ENCODE measurements around the gene PGLYRP3. TPM values are rescaled to one million over a fixed set of nuclear protein-coding genes. Genes with fewer than 3 reads are reported as not detected.
"Not testable (repeated sequence)": the region's sequence is repeated elsewhere in the genome, so short reads cannot be mapped to it uniquely, and the experiment has no call there.

PGLYRP3 gene
- total RNA-seq, 1 experiment from 2014 or later = not detected

GRCh38 chr1:153348511-153349362, 36.0 kb upstream of the PGLYRP3 start, which contains the start of gene PGLYRP4:
PGLYRP4 (minus strand) TSS chr1:153348841; CDS start chr1:153347932, 909 bp downstream.
- DNase-seq (ENCODE audit: low spot score) = no peak

DNA sequence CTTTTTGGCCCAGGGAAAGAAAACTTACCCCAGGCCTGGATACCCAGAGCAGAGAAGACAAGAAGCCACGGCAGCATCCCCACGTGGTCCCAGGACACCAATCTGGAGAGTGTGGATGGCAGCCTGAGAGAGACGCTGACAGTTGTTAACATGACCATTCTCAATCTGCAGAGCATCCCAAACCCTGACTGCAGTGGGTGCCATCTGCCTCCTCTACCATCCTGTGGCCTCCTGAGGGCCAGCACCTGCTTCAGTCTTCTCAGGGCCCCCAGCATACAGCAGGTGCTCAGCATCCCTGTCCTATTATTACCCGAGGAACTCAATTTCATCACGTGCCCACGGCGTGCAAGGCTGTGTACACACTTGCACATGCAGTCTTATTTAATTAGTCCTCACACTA, 35.1 kb upstream of the PGLYRP3 start:
- no peak for DNase-seq (ENCODE audit: low spot score)

- DNase-seq (ENCODE audit: low spot score) = not testable (repeated sequence)
Measured at GRCh38 chr1:153347049-153347448, 34.3 kb upstream of the PGLYRP3 start.

GRCh38 chr1:153346077-153346723, 33.4 kb upstream of the PGLYRP3 start:
- DNase-seq (ENCODE audit: low spot score) = no peak

DNA sequence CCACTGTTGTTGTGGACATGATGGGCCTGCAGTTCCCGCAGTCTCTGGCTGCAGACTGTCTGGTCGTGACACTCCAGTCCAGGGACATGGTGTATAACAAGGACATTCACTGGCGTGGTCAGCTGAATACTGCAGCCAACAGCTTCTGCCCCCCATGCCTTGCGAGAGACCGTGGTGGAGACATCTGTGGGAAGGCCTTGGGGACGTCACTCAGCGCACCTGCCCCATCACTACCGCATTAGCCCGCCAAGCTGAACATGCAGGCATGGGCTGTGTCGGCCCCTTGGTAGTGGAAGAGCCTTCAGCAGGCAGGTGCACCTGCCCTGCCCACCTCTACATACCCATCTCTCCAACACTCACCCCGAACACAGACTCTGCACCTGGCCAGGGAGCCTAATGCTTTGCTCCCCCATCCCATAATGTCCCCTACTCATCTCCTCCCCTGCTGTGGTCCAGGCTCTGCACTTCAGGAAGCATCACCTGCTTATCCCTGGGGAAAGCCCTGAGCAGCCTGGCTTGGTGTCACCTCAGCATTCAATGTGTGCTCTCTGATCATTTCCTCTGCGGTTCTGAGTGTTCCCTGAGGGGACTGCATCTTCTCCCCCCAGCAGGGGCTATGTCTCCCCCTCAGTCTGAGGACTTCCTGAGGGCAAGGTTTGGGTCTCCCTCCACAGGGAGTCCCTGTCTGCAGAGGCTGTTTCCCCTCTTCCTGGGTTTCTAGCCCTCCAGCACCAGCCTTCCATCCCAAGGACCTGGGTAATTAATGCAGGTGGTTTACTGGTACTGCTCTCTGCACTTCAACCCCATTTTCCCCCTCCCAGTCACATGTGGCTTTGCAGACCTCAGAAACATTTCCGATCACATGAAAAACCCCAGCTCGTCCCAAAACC, 32.7 kb upstream of the PGLYRP3 start:
- no peak for DNase-seq (ENCODE audit: low spot score)

DNA sequence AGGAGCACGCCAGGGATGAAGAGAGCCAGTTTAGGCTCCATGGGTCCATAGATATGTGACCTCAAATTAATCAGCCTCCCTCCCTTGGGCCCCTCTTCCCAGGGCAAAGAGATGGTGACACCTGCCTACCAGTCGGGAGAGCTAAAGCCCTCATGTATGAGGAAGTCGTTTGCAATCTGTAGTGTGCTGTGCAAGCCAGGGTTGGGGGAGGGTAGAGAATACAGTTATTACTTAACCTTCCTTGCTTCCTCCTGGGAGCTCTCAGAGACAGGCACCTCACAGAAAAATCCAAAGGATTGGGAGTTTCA, 31.9 kb upstream of the PGLYRP3 start:
- no peak for DNase-seq (ENCODE audit: low spot score)

DNA sequence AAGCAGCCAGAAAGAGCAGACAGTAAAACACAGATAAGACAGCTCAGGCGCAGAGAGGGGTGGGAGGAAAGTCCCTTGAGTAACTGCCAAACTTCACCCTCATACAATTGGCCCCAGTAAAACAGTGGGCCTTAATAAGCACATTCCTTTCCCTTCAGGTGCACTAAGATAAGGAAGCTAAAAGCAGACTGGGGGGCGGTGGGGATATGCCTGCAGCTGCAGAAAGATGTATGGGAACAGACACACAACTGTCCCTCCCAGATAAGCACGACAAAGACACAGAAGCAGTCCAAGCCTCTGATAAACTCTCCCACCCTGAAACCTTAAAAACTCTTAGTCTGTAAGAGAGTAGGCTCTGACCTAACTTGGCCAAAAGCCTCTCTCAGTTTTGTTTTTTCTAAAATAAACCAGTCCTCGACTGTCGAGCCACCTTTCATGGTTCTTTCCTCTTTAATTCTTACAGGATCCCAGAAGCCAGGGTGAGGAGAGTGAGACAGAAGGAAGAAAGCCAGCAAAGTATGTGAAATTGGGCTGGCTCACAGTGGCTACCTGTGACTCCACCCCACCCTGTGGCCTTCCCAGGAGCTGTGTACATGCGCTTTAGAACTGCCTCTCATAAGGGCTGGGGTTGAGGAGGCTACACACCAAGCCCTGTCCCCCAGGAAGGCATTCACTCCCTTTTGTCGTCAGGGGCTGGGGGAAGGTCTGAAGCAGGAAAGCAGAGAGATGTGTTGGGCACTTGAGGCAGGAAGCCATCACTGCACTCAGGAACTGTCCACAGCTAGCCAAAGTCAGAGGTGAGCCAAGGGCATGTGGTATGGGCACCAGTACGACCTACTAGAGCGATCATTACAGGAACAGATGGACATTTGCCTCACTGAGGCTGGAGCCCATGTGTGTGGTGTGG, 31.3 kb upstream of the PGLYRP3 start:
- no peak for DNase-seq (ENCODE audit: low spot score)

GRCh38 chr1:153343040-153343681, 30.4 kb upstream of the PGLYRP3 start:
- no peak for DNase-seq (ENCODE audit: low spot score)

DNA sequence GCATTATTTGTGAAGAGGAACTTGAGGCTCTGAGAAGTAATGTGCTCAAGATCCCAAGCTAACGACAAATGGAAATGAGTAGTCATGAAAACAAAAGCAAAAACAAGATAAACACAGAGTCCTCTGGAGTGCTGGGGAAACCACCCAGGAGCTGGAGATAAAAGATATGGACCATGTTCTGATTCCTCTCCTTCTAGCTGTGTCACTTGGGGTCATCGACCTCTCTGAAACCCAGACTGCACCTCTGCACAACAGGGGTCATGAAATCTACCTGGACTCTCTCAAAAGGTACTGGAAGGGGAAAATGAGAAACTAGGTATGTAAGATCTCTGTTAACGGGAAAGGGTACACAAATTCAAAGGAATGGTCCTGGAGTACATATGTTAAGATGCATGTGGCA, 29.4 kb upstream of the PGLYRP3 start:
- no peak for DNase-seq (ENCODE audit: low spot score)

- no peak for DNase-seq (ENCODE audit: low spot score)
Measured at GRCh38 chr1:153341431-153341934, 28.7 kb upstream of the PGLYRP3 start.

DNA sequence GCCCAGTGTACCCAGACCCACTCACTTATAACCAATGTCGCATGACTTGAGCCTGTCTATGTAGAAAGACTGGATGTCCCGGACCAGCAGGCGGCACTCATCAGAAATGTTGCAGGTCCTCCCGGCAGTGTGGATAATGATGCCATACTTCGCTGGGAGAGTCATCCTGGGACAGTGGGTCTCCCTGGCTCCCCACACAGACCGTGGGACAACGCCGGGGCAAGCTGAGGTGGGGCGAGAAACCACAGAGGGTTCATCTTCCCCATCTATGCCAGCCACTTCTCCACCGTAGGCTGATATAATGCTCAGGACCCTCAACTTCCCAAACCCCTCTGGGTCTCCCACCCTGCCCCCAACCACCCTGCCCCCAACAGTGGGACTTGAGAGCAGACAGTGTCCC, 27.6 kb upstream of the PGLYRP3 start:
- no peak for DNase-seq (ENCODE audit: low spot score)

DNA sequence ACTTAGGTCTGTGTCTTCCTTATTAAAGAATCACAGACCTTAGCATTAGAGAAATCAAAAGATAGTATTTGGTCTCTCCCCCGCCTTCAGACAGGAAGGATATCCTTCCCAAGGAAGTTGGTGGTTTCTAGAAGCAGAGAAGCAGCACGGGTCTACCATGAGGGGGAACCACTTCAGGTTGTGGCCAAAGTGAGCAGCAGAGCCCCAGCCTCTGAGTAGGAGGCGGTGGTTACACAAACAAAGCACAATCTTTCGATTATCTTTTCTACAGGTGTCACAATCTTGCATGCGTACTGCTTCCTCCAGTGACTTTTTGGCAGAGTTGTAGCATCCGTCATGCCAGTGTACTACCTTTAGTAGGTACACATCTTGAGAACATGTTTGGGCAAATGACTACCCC, 27.1 kb upstream of the PGLYRP3 start:
- DNase-seq (ENCODE audit: low spot score) = no peak

- DNase-seq (ENCODE audit: low spot score) = no peak
Measured at GRCh38 chr1:153337980-153338853, 25.5 kb upstream of the PGLYRP3 start.

- no peak for DNase-seq (ENCODE audit: low spot score)
Measured at GRCh38 chr1:153336650-153337049, 23.9 kb upstream of the PGLYRP3 start.

- no peak for DNase-seq (ENCODE audit: low spot score)
Measured at GRCh38 chr1:153333902-153334301, 21.1 kb upstream of the PGLYRP3 start.

DNA sequence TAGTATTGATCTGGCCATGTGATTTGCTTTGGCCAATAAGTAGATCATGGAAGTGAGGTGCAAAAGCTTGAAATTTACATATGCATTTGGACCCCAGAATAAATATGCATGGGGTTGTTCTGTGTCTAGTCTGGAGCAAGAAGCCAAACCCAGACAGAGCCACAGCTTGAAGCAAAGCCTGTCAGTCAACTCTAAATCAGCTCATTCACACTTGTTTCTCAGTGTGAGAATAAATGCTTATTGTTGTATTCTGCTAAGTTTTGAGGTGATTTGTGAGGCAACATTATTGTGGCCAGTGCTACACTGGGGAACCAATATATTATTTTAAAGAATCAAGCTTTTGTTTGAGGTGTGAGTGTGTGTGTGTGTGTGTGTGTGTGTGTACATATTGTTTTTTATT, 12.2 kb upstream of the PGLYRP3 start:
- DNase-seq (ENCODE audit: low spot score) = no peak

DNA sequence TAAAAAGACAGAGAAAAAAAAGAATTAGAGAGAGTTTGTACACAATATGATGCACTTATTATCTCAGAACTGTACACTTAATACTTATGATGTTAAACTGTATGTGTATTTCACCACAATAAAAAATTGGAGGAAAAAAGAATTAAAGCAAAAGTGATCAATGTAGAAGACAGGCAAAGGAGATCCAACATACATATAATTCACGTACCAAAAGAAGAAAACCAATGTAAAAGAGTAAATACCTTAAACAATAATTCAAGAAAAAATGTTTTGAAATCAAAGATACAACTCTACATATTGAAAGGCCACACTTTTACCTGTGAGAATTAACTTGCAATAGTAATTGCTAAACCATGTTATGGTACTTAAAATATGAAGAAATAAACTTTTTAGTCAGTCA, 9.8 kb upstream of the PGLYRP3 start:
- DNase-seq (ENCODE audit: low spot score) = no peak

DNA sequence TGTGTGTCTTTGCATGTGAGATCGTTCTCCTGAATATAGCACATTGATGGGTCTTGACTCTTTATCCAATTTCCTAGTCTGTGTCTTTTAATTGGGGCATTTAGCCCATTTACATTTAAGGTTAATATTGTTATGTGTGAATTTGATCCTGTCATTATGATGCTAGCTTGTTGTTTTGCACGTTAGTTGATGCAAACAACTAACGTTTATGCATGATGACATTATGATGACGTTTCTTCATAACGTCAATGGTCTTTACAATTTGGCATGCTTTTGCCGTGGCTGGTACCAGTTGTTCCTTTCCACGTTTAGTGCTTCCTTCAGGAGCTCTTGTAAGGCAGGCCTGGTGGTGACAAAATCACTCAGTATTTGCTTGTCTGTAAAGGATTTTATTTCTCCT, 5.4 kb upstream of the PGLYRP3 start:
- DNase-seq (ENCODE audit: low spot score) = not testable (repeated sequence)

DNA sequence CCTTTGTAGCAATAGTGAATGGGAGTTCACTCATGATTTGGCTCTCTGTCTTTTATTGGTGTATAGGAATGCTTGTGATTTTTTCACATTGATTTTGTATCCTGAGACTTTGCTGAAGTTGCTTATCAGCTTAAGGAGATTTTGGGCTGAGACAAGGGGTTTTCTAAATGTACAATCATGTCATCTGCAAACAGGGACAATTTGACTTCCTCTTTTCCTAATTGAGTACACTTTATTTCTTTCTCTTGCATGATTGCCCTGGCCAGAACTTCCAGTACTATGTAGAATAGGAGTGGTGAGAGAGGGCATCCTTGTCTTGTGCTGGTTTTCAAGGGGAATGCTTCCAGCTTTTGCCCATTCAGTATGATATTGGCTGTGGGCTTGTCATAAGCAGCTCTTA, 3.3 kb upstream of the PGLYRP3 start:
- not testable (repeated sequence) for DNase-seq (ENCODE audit: low spot score)

DNA sequence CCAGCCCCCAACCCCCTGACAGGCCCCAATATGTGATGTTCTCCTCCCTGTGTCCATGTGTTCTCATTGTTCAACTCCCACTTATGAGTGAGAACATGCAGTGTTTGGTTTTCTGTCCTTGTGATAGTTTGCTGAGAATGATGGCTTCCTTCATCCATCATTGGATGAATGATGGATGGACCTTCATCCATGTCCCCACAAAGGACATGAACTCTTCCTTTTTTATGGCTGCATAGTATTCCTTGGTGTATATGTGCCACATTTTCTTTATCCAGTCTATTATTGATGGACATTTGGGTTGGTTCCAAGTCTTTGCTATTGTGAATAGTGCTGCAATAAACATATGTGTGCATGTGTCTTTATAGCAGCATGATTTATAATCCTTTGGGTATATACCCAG, 1.6 kb upstream of the PGLYRP3 start:
- not testable (repeated sequence) for DNase-seq (ENCODE audit: low spot score)
